Spleen (tissue), 7 donors: ENCODE results near the gene COL27A1.

Experiments used
- POLR2A ChIP-seq, 3 donors: fragments of 450-650 bp; IDR thresholded peaks; one replicate each; pipeline ENCODE4 v1.5.1; 2017; ENCODE audit warnings: antibody characterized with exemption in 3 of 3, mild to moderate bottlenecking in 1 of 3
- TF ChIP-seq, protein P1 (sequence below), 11 experiments: fragments of 200-600 bp in 7 of 11; fragments of 450-650 bp in 4 of 11; sonication (generic) in 4 of 11; IDR thresholded peaks in 8 of 11; conservative IDR thresholded peaks in 3 of 11; 1 replicate in 7 of 11; 2 replicates in 4 of 11; pipeline versions ENCODE4 v1.4.0 to v1.8.0; 2016 to 2021; ENCODE audit warnings: antibody characterized with exemption in 11 of 11, inconsistent platforms in 4 of 11, mild to moderate bottlenecking in 1 of 11
- donor health status: DM: no; HTN: no; CAD: no; lungs with moderate emphysema.
- donor health status: DM: no; HTN: no; CAD: no.
- donor health status: DM: no; HTN: no; CAD: no.

DNA sequence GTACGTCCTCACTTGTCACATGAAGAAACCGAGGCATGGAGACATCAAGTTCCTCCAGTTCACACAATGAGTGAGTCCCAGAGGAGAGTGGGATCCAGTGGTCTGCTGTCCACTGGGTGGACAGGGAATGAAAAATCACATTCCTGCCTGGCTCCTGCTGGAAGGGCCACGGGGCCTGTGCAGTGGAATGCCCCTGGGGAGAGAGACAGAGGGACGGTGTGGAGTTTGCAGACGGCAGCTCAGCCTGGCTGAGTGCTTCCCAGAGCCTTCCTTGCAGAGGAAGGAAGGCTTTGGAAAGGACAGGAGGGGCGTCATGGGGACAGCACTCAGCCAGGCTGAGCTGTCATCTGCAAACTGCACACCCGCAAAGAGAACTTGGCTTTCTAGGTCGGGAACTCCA is 74.7 kb downstream of the COL27A1 start:
- TF ChIP-seq, protein P1, sequence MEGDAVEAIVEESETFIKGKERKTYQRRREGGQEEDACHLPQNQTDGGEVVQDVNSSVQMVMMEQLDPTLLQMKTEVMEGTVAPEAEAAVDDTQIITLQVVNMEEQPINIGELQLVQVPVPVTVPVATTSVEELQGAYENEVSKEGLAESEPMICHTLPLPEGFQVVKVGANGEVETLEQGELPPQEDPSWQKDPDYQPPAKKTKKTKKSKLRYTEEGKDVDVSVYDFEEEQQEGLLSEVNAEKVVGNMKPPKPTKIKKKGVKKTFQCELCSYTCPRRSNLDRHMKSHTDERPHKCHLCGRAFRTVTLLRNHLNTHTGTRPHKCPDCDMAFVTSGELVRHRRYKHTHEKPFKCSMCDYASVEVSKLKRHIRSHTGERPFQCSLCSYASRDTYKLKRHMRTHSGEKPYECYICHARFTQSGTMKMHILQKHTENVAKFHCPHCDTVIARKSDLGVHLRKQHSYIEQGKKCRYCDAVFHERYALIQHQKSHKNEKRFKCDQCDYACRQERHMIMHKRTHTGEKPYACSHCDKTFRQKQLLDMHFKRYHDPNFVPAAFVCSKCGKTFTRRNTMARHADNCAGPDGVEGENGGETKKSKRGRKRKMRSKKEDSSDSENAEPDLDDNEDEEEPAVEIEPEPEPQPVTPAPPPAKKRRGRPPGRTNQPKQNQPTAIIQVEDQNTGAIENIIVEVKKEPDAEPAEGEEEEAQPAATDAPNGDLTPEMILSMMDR (IDR thresholded peaks at IDR 0.05 in 8 of 11, conservative IDR thresholded peaks at IDR 0.05 in 3 of 11) = no peak
- TF ChIP-seq POLR2A (IDR thresholded peaks at IDR 0.05) = no peak
